ENCODE data around the gene USP20.
A peak's percentile ranks its signal among the peaks of the same experiment; 100 is the strongest.

Gene USP20

DNA sequence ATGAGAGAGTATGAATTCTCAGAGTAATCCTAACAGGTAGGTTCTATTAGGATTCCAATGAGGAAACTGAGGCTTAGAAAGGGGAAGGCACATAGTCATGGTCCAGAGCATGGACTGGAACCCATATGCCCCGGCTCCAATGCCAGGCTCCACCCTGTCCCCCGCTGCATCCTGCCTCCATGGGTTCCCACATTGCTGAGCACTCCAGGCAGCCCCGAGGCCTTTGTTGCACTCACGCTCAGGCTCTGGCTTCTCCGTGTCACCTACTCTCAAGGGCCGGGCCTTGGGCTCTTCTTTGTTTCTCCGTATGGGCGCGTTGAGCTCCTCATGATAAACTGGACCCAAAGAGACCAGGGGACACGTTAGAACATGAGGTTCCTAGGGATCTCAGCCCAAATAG lies 6.3 kb upstream of the USP20 start:
- no peak overlapping the region for H3K4me3 ChIP-seq (ENCODE audit: control insufficient read depth, low read depth, low read length)
- no peak for DNase-seq (ENCODE audit: low read depth)
- TF ChIP-seq, protein P1, sequence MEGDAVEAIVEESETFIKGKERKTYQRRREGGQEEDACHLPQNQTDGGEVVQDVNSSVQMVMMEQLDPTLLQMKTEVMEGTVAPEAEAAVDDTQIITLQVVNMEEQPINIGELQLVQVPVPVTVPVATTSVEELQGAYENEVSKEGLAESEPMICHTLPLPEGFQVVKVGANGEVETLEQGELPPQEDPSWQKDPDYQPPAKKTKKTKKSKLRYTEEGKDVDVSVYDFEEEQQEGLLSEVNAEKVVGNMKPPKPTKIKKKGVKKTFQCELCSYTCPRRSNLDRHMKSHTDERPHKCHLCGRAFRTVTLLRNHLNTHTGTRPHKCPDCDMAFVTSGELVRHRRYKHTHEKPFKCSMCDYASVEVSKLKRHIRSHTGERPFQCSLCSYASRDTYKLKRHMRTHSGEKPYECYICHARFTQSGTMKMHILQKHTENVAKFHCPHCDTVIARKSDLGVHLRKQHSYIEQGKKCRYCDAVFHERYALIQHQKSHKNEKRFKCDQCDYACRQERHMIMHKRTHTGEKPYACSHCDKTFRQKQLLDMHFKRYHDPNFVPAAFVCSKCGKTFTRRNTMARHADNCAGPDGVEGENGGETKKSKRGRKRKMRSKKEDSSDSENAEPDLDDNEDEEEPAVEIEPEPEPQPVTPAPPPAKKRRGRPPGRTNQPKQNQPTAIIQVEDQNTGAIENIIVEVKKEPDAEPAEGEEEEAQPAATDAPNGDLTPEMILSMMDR (IDR thresholded peaks at IDR 0.05; ENCODE audit: control insufficient read depth, insufficient read depth, low read depth, low read length, missing control alignments), result no peak

DNA sequence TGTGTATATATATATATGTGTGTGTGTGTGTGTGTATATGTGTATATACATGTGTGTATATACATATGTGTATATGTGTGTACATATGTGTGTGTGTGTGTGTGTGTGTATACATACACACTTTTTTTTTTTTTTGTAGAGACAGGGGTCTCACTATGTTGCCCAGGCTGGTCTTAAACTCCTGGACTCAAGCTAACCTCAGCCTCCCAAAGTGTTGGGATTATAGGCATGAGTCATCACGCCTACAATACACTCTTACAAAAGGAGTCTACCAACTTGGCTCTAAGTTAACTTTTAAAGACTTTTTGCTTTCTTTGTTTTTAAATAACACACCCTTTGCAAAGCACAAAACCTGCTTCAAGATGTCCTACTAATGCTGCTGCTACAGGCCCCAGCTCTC lies 2.3 kb upstream of the USP20 start:
- DNase-seq (ENCODE audit: low read depth), result no peak
- TF ChIP-seq, protein P1 (IDR thresholded peaks at IDR 0.05; ENCODE audit: control insufficient read depth, insufficient read depth, low read depth, low read length, missing control alignments), result no peak
- H3K4me3 ChIP-seq (ENCODE audit: control insufficient read depth, low read depth, low read length), result no peak overlapping the region

DNA sequence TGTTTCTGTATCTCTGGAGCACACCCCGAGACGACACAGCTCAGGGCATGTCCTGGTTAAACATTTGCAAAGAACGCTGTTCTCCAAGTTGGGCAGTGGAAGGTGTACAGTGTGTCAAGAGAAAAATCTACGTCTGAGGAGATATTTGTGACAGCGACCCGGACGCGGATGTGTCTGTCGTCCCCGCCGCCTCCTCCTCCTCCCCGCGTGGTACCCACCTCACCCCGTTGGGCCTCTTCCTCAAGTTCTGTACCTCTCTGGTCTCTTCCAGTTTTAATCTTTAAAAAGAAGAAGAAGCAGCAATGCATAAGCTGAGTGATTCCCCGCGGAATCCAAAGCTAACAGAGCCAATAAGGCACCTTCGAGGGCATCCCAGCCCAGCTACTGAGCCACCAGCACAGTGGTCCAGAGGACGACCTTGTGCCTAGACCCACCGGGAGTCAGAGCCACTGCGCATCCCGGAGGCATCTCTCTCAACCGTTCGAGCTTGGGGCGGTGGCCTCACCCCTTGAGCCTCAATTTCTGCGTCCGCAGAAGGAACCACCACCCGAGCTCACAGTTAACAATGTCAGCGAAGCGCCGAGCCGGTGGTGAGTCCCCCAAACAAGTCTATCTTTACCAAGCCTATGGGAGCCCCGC lies 650 bp upstream of the USP20 start:
- H3K4me3 ChIP-seq (ENCODE audit: control insufficient read depth, low read depth, low read length), result peak overlapping the region; percentile 52
- no peak for DNase-seq (ENCODE audit: low read depth)
- TF ChIP-seq, protein P1 (IDR thresholded peaks at IDR 0.05; ENCODE audit: control insufficient read depth, insufficient read depth, low read depth, low read length, missing control alignments), result no peak

DNA sequence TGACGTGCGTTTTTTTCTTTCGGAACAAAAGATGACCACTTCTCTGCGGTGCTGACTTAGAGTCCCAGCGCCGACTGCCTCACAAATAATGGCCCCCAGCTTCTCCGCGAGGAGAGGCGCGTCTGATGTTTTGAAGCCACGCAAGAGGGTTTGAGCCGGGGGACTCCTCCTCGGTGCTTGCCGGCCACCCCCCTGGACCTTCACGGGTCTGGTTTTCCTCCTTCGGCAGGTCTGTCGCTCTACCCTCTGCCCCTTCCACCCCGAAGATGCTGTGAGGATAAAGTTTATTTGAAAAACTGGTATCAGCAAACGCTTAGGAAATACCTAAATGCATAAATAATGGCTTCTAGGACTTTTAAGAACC lies 584 bp downstream of the USP20 start:
- H3K4me3 ChIP-seq (ENCODE audit: control insufficient read depth, low read depth, low read length), result peak overlapping the region; percentile 76
- DNase-seq (ENCODE audit: low read depth), result no peak
- TF ChIP-seq, protein P1 (IDR thresholded peaks at IDR 0.05; ENCODE audit: control insufficient read depth, insufficient read depth, low read depth, low read length, missing control alignments), result no peak

DNA sequence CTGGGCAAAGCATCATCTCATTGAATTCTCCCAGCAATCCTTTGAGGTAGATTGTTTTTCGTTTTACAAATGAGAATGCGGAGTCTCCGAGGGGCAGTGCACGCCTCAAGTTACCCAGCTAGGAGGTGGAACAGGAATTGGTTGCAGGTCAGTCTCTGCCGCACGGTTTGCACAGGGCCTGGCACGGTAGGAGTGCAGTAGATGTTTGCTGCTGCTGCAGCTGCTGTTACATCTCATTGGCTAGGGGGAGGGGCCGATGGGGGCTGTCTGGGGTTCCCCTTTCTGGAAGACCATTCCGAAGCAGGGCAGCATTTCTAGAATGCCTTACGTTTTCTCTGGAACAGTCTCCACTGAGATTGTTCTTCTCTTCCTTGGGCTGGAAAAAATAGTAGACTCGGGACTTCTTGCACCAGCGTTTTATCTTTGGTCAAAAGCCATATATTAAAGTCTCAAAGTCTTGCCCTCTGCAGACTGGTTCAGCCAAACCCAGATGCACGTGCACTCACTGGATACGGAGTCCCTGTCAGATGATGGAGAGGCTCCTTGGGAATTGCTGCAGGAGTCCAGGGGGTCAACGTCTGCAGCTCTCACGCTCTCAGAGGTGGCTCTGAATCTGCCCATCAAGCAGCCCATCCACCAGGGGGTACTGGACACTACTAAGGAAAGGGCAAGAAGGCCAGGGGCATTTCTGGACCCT lies 1.2 kb downstream of the USP20 start:
- DNase-seq (ENCODE audit: low read depth), result no peak
- TF ChIP-seq, protein P1 (IDR thresholded peaks at IDR 0.05; ENCODE audit: control insufficient read depth, insufficient read depth, low read depth, low read length, missing control alignments), result no peak

DNA sequence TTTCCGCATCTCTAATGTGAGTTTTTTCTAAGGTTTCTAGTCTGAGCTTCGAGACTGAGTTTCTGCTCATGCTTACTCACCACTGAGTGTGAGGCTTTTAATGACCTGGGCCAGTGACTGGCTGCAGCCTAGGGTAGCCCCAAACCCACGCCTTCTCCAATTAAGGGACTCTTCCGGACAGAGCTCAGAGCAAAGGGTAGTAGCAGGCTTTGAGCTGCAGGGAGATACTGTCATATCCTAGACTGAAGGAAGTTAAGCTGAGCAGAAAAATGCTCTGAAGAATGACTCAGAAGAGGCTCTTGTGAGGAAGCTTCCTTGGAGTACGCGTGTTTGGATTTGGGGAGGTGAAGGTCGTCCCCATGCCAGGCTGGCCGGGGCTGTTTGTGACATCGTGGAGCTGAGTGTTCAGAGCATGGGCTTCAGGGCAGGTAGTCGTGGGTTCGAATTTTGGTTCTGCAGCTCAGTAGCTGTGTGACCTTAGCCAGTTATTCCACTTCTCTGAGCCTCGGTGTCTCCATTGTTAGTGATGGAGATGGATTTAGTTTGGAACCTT lies 3.5 kb downstream of the USP20 start:
- TF ChIP-seq, protein P1 (IDR thresholded peaks at IDR 0.05; ENCODE audit: control insufficient read depth, insufficient read depth, low read depth, low read length, missing control alignments), result no peak
- peak; percentile 80 for DNase-seq (ENCODE audit: low read depth)
- H3K4me3 ChIP-seq (ENCODE audit: control insufficient read depth, low read depth, low read length), result no peak overlapping the region

More for the DNA sequence above, 1.2 kb downstream of the USP20 start:
- H3K4me3 ChIP-seq (ENCODE audit: control insufficient read depth, low read depth, low read length), result peak overlapping the region; percentile 76

Measured in AG09309 (cell line).